ENCODE measurements around the gene ABCC8. TPM values are rescaled to one million over a fixed set of nuclear protein-coding genes. Genes with fewer than 3 reads are reported as not detected.

ABCC8 gene
- polyA plus RNA-seq, 1 experiment: not detected

DNA sequence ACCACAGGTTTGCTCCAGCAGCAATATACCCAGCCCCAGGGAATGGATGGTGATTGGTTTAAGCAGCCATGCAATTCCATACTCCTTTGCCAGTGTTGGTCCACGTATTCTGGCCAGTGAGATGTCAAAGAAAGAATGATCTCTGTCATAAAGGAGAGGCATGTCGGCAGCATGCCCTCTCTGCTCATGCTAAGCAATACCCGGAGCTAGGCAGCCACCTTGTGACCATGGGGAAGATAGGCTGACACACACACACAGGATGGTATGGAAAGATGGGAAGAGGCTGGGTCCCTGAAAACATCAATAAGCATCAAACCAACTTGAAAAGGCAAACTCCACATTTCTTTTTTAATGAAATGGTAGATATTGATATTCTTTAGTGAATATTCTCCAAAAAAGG, 5.1 kb downstream of the ABCC8 start:
- no peak for DNase-seq (ENCODE audit: low read depth, low spot score)
- POLR2A ChIA-PET: no interaction called here
- CTCF ChIA-PET: interaction anchor here (1.2 kb wide), 1 partner anchor 242 kb away, joined by 4 read pairs; no protein-coding TSS in a partner anchor
- no peak overlapping the region for H3K27ac ChIP-seq (ENCODE audit: low read depth, low read length)
- TF ChIP-seq, protein P1, sequence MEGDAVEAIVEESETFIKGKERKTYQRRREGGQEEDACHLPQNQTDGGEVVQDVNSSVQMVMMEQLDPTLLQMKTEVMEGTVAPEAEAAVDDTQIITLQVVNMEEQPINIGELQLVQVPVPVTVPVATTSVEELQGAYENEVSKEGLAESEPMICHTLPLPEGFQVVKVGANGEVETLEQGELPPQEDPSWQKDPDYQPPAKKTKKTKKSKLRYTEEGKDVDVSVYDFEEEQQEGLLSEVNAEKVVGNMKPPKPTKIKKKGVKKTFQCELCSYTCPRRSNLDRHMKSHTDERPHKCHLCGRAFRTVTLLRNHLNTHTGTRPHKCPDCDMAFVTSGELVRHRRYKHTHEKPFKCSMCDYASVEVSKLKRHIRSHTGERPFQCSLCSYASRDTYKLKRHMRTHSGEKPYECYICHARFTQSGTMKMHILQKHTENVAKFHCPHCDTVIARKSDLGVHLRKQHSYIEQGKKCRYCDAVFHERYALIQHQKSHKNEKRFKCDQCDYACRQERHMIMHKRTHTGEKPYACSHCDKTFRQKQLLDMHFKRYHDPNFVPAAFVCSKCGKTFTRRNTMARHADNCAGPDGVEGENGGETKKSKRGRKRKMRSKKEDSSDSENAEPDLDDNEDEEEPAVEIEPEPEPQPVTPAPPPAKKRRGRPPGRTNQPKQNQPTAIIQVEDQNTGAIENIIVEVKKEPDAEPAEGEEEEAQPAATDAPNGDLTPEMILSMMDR (IDR thresholded peaks at IDR 0.05; ENCODE audit: low read depth, low read length): no peak
- peaks cover 18% of the 10 kb centered on the region for H3K27me3 ChIP-seq (ENCODE audit: control insufficient read depth, insufficient read depth, low read length)
- H3K4me3 ChIP-seq (ENCODE audit: low read depth, low read length): no peak overlapping the region
- no peaks in the 10 kb centered on the region for H3K9me3 ChIP-seq (ENCODE audit: control insufficient read depth, insufficient read depth, low read length)

DNA sequence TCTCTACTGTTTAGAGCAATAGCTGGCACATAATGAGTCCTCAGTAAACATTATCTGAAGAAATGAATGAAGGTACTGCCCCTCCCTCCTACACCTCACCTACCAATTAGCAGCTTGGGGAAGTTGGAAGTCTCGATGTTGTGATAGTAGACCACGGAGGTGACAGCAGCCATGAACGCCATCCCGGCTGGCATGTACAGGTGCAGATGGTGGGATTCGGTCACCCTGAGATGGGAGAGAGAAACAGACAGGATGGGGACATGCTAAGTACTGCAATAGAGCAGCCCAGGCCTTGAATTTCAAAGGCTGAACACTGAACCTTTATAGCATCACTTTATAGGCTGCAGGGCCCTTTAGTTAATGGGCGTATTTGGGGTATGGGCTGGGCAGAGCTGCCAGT, 6.6 kb downstream of the ABCC8 start:
- CTCF ChIA-PET: no interaction called here
- TF ChIP-seq, protein P1 (IDR thresholded peaks at IDR 0.05; ENCODE audit: low read depth, low read length): no peak
- H3K27ac ChIP-seq (ENCODE audit: low read depth, low read length): no peak overlapping the region
- H3K27me3 ChIP-seq (ENCODE audit: control insufficient read depth, insufficient read depth, low read length): peaks cover 7% of the 10 kb centered on the region
- no peak for DNase-seq (ENCODE audit: low read depth, low spot score)
- H3K4me3 ChIP-seq (ENCODE audit: low read depth, low read length): no peak overlapping the region
- no peaks in the 10 kb centered on the region for H3K9me3 ChIP-seq (ENCODE audit: control insufficient read depth, insufficient read depth, low read length)
- POLR2A ChIA-PET: no interaction called here

DNA sequence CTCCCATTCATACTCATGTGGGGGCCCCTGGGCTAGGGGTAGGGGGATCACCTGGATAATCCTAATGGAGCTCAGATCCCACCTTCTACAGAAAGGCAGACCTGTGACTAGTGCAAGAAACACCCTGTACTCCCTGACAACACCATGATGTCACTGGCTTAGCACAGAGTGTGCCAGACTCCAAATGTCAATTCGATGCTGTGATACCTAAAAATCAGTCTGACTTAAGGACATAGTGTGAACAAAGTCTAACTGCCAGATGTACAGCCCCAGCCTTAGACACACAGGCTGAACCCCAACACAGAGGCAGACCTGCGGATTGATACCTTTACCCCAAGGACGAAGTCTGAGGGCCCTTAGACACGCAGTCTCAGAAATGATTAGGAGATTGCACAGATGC, 8.5 kb downstream of the ABCC8 start:
- TF ChIP-seq, protein P1 (IDR thresholded peaks at IDR 0.05; ENCODE audit: low read depth, low read length): no peak
- POLR2A ChIA-PET: no interaction called here
- CTCF ChIA-PET: no interaction called here
- Histone ChIP-seq H3K27me3 (ENCODE audit: control insufficient read depth, insufficient read depth, low read length) (peaks cover under 1% of the 10 kb centered on the region), H3K4me3 (ENCODE audit: low read depth, low read length) (no peak overlapping the region), H3K27ac (ENCODE audit: low read depth, low read length) (no peak overlapping the region), H3K9me3 (ENCODE audit: control insufficient read depth, insufficient read depth, low read length) (no peaks in the 10 kb centered on the region)
- DNase-seq (ENCODE audit: low read depth, low spot score): no peak

DNA sequence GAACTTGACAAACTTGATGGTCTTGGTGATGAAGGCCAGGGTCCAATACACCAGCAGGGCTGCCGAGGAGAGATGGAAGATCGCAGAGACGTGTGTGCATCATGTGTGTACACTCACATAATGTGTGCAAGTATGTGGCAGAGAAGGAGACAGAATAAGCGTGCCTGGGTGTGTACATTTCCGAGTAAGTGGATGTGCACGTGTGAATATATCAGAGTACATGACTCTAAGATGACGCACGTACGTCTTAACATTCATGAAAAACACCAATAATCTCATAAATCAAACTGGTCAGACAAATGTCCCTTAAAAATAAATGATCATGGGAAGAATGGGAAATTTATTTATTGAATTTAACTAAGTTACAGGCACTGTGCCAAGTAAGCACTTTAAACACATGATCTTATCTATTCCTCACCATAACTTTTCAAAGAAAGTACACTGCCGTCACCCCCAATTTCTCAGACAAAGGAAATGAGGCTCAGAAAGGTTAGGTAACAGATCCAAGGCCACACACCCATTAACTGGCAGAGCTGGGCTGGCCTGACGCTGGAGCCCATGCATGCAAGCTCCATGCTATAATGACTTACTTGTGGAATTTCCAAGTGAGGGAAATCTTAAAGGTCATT, 13.0 kb downstream of the ABCC8 start:
- Histone ChIP-seq H3K9me3 (ENCODE audit: control insufficient read depth, insufficient read depth, low read length) (no peaks in the 10 kb centered on the region), H3K27me3 (ENCODE audit: control insufficient read depth, insufficient read depth, low read length) (no peaks in the 10 kb centered on the region), H3K27ac (ENCODE audit: low read depth, low read length) (no peak overlapping the region), H3K4me3 (ENCODE audit: low read depth, low read length) (no peak overlapping the region)
- no peak for DNase-seq (ENCODE audit: low read depth, low spot score)
- CTCF ChIA-PET: no interaction called here
- POLR2A ChIA-PET: no interaction called here
- TF ChIP-seq, protein P1 (IDR thresholded peaks at IDR 0.05; ENCODE audit: low read depth, low read length): no peak

DNA sequence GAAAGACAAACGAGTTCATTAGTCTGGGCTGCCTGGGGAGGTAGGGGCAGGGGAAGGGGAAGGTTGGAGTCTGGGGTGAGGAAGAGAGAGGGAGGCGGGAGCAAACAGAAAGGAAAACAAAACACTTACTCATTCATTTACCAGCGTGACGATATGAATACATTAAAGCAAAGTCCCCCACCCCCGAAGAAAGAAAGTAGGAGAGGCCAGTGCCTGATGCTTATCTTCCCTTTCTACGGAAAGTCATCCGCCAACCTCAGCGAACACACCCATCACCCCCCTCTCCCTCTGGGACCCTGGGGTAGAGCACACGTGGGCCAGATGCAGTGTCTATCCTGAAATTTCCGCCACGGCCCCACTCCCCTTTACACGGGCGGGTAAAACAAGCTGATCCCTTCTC, 13.7 kb downstream of the ABCC8 start:
- Histone ChIP-seq H3K4me3 (ENCODE audit: low read depth, low read length) (no peak overlapping the region), H3K27ac (ENCODE audit: low read depth, low read length) (no peak overlapping the region), H3K27me3 (ENCODE audit: control insufficient read depth, insufficient read depth, low read length) (peaks cover under 1% of the 10 kb centered on the region), H3K9me3 (ENCODE audit: control insufficient read depth, insufficient read depth, low read length) (no peaks in the 10 kb centered on the region)
- no peak for DNase-seq (ENCODE audit: low read depth, low spot score)
- POLR2A ChIA-PET: no interaction called here
- TF ChIP-seq, protein P1 (IDR thresholded peaks at IDR 0.05; ENCODE audit: low read depth, low read length): no peak
- CTCF ChIA-PET: no interaction called here

All from AG04450 (cell line).